ENCODE measurements around the gene PANK4.

DNA sequence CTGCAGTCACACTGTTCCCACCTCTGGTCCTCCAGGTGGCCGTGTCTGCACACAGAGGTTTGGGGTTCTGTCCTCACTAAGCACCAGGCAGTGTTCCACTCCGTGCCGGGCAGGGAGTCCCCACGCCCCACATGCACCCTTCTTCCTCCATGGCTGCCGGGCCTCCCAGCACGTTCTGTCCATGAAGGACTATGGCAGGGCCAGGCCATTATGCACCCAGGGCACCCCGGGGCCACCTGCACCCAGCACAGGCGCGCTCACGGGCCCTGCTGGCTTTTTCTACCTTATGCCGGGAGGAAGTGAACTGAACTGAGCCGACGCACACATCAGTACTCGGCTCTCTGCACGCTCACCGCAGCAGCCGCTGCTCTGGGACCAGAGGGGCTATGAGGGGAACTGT lies 10.3 kb downstream of the PANK4 start:
- TF ChIP-seq CTCF (conservative IDR thresholded peaks at IDR 0.05) = no peak
- no peak for TF ChIP-seq ZFX (IDR thresholded peaks at IDR 0.05)

All from C4-2B (cell line).